ENCODE measurements around the gene EIF1AD. TPM values are rescaled to one million over a fixed set of nuclear protein-coding genes. Genes with fewer than 3 reads are reported as not detected.

The EIF1AD gene, protein sequence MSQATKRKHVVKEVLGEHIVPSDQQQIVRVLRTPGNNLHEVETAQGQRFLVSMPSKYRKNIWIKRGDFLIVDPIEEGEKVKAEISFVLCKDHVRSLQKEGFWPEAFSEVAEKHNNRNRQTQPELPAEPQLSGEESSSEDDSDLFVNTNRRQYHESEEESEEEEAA
- total RNA-seq (2014; rRNA removed) (70.1 and 77.0 TPM in 2 replicates), Bru-seq, nascent RNA (percentile 90 among the genes with signal in this experiment), BruChase-seq, experiment 1, labeled RNA remaining after a 6-hour chase (percentile 98 among the genes with signal in this experiment), BruChase-seq, experiment 2, labeled RNA remaining after a 2-hour chase (percentile 98 among the genes with signal in this experiment)
- long read RNA-seq, partial matches to known transcripts: 7 of 30 reads
- long read RNA-seq, other reads (novel, unspliced or antisense): 17 of 30 reads

- Histone ChIP-seq H3K27ac (ENCODE audit: low read length) (peak within 1 kb of the TSS; percentile 85), H3K79me2 (ENCODE audit: low read length) (peaks cover 56% of the 10 kb centered on the region), H3F3A (ENCODE audit: low read length, unreplicated experiment) (peaks cover 9% of the 10 kb centered on the region), H3K9me2 (replicated peaks; ENCODE audit: low read length) (no peaks in the 10 kb centered on the region), H3K4me3 (ENCODE audit: low read length) (peak within 1 kb of the TSS; percentile 85), H2AFZ (ENCODE audit: low read length) (peak within 1 kb of the TSS; percentile 90), H3K9me3 (ENCODE audit: low read length) (no peaks in the 10 kb centered on the region), H3K9ac (ENCODE audit: low read length) (peak within 1 kb of the TSS; percentile 91), H3K4me1 (ENCODE audit: insufficient read depth, low read length) (peaks cover 14% of the 10 kb centered on the region), H3K4me2 (ENCODE audit: low read length) (peak within 1 kb of the TSS; percentile 87), H4K20me1 (ENCODE audit: low read length) (no peaks in the 10 kb centered on the region), H3K27me3 (ENCODE audit: low read length) (no peaks in the 10 kb centered on the region), H3K36me3 (ENCODE audit: low read depth, low read length) (peaks cover 48% of the 10 kb centered on the region)
- CTCF ChIA-PET: no interaction called here
- DNase-seq (peak; percentile 99), ATAC-seq (peak; percentile 74)
- intact Hi-C loops (cut with micrococcal nuclease): loop anchor here (1.0 to 2.0 kb wide), 3 partner anchors 41 to 51 kb away; partner anchors contain the start of genes SART1 and SF3B2
- TF ChIP-seq, protein P1, sequence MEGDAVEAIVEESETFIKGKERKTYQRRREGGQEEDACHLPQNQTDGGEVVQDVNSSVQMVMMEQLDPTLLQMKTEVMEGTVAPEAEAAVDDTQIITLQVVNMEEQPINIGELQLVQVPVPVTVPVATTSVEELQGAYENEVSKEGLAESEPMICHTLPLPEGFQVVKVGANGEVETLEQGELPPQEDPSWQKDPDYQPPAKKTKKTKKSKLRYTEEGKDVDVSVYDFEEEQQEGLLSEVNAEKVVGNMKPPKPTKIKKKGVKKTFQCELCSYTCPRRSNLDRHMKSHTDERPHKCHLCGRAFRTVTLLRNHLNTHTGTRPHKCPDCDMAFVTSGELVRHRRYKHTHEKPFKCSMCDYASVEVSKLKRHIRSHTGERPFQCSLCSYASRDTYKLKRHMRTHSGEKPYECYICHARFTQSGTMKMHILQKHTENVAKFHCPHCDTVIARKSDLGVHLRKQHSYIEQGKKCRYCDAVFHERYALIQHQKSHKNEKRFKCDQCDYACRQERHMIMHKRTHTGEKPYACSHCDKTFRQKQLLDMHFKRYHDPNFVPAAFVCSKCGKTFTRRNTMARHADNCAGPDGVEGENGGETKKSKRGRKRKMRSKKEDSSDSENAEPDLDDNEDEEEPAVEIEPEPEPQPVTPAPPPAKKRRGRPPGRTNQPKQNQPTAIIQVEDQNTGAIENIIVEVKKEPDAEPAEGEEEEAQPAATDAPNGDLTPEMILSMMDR (conservative IDR thresholded peaks at IDR 0.05; ENCODE audit: low read depth, low read length): no peak
- TF ChIP-seq EZH2 (IDR thresholded peaks at IDR 0.05; ENCODE audit: low read length, unreplicated experiment) (no peak), EZH2phosphoT487 (IDR thresholded peaks at IDR 0.05; ENCODE audit: borderline replicate concordance, low read length) (no peak)
- POLR2A ChIA-PET (ENCODE audit: unreplicated experiment): interaction anchor here (0.6 kb wide), 1 partner anchor 349 kb away, joined by 3 read pairs; no protein-coding TSS in a partner anchor
- BruUV-seq (replicated peaks): no TSS peak
These were observed at the start of gene EIF1AD, which contains the start of gene BANF1 for GRCh38 chr11:66001942-66002647. TSS of gene EIF1AD (minus strand) at chr11:66002157. CDS start at chr11:66000389, 1,768 bp downstream. TSS of gene BANF1 (plus strand) at chr11:66002503. CDS start at chr11:66003251, 748 bp downstream.

- ATAC-seq: no peak
- peaks cover 37% of the 10 kb centered on the region for H3K79me2 ChIP-seq (ENCODE audit: low read length)
- peak overlapping the region; percentile 85 for H3K4me2 ChIP-seq (ENCODE audit: low read length)
- H3K27ac ChIP-seq (ENCODE audit: low read length): peak overlapping the region; percentile 49
- H4K20me1 ChIP-seq (ENCODE audit: low read length): no peaks in the 10 kb centered on the region
- H3F3A ChIP-seq (ENCODE audit: low read length, unreplicated experiment): no peaks in the 10 kb centered on the region
- TF ChIP-seq EZH2 (IDR thresholded peaks at IDR 0.05; ENCODE audit: low read length, unreplicated experiment): no peak
- peak overlapping the region; percentile 77 for H3K9ac ChIP-seq (ENCODE audit: low read length)
- peak overlapping the region; percentile 93 for H3K4me3 ChIP-seq (ENCODE audit: low read length)
- BruUV-seq (replicated peaks): TSS peak; percentile 98
- H3K4me1 ChIP-seq (ENCODE audit: insufficient read depth, low read length): peaks cover 18% of the 10 kb centered on the region
- ChIA-PET CTCF (interaction anchor here (0.7 kb wide), 1 partner anchor 208 kb away, joined by 3 read pairs; no protein-coding TSS in a partner anchor), POLR2A (ENCODE audit: unreplicated experiment) (interaction anchor here (0.6 kb wide), 2 partner anchors 332 to 379 kb away, joined by 3 to 16 read pairs; no protein-coding TSS in a partner anchor)
- no peaks in the 10 kb centered on the region for H3K9me3 ChIP-seq (ENCODE audit: low read length)
- H3K27me3 ChIP-seq (ENCODE audit: low read length): no peaks in the 10 kb centered on the region
- peak overlapping the region; percentile 76 for H2AFZ ChIP-seq (ENCODE audit: low read length)
- H3K36me3 ChIP-seq (ENCODE audit: low read depth, low read length): peaks cover 18% of the 10 kb centered on the region
- no peaks in the 10 kb centered on the region for H3K9me2 ChIP-seq (replicated peaks; ENCODE audit: low read length)
- intact Hi-C loops (cut with micrococcal nuclease): no loop called here
- no peak for DNase-seq
These were observed 49.4 kb upstream of the EIF1AD start for GRCh38 chr11:66051371-66051765.

GRCh38 chr11:66050581-66051231 lies 48.7 kb upstream of the EIF1AD start:
- H2AFZ ChIP-seq (ENCODE audit: low read length): no peak overlapping the region
- ATAC-seq (no peak), DNase-seq (no peak)
- peaks cover 34% of the 10 kb centered on the region for H3K79me2 ChIP-seq (ENCODE audit: low read length)
- no peaks in the 10 kb centered on the region for H3K27me3 ChIP-seq (ENCODE audit: low read length)
- H3K9me3 ChIP-seq (ENCODE audit: low read length): no peaks in the 10 kb centered on the region
- H3K27ac ChIP-seq (ENCODE audit: low read length): no peak overlapping the region
- intact Hi-C loops (cut with micrococcal nuclease): no loop called here
- peaks cover 14% of the 10 kb centered on the region for H3K36me3 ChIP-seq (ENCODE audit: low read depth, low read length)
- BruUV-seq (replicated peaks): no TSS peak
- peak overlapping the region; percentile 85 for H3K4me2 ChIP-seq (ENCODE audit: low read length)
- POLR2A ChIA-PET (ENCODE audit: unreplicated experiment): interaction anchor here (0.6 kb wide), 1 partner anchor 245 kb away, joined by 8 read pairs; no protein-coding TSS in a partner anchor
- peaks cover 18% of the 10 kb centered on the region for H3K4me1 ChIP-seq (ENCODE audit: insufficient read depth, low read length)
- H4K20me1 ChIP-seq (ENCODE audit: low read length): no peaks in the 10 kb centered on the region
- no peak for TF ChIP-seq EZH2 (IDR thresholded peaks at IDR 0.05; ENCODE audit: low read length, unreplicated experiment)
- TF ChIP-seq, protein P1 (conservative IDR thresholded peaks at IDR 0.05; ENCODE audit: low read depth, low read length): no peak
- no peak for TF ChIP-seq EZH2phosphoT487 (IDR thresholded peaks at IDR 0.05; ENCODE audit: borderline replicate concordance, low read length)
- H3K4me3 ChIP-seq (ENCODE audit: low read length): 0 out of 2 replicates have a peak overlapping the region, but pooled peaks have one; percentile 93
- CTCF ChIA-PET: no interaction called here
- H3K9me2 ChIP-seq (replicated peaks; ENCODE audit: low read length): no peaks in the 10 kb centered on the region
- H3F3A ChIP-seq (ENCODE audit: low read length, unreplicated experiment): no peaks in the 10 kb centered on the region
- H3K9ac ChIP-seq (ENCODE audit: low read length): no peak overlapping the region
